C4-2B (cell line): ENCODE results near the gene TMPRSS2.

Experiments
- H3K27ac ChIP-seq: fragments of 450-650 bp; 2 replicates; pipeline ENCODE4 v1.5.1; 2017
- CTCF ChIP-seq: fragments of 450-650 bp; conservative IDR thresholded peaks from 2 replicates; pipeline ENCODE4 v1.5.1; 2017; ENCODE audit warnings: mild to moderate bottlenecking
- ZFX ChIP-seq: fragments of 450-650 bp; IDR thresholded peaks from 2 replicates; pipeline ENCODE4 v1.6.1; 2017

The TMPRSS2 gene

GRCh38 chr21:41441546-41441945 lies 66.4 kb downstream of the TMPRSS2 start:
- H3K27ac ChIP-seq = no peak overlapping the region
- TF ChIP-seq CTCF = no peak
- TF ChIP-seq ZFX = no peak

GRCh38 chr21:41439248-41439647 lies 68.7 kb downstream of the TMPRSS2 start:
- no peak for TF ChIP-seq ZFX
- no peak for TF ChIP-seq CTCF
- H3K27ac ChIP-seq = no peak overlapping the region

- TF ChIP-seq CTCF (no peak), ZFX (no peak)
- no peak overlapping the region for H3K27ac ChIP-seq
Observed at GRCh38 chr21:41438425-41439113, 69.4 kb downstream of the TMPRSS2 start.

- no peak overlapping the region for H3K27ac ChIP-seq
- TF ChIP-seq CTCF (no peak), ZFX (no peak)
Observed at GRCh38 chr21:41437729-41438128, 70.2 kb downstream of the TMPRSS2 start.

- TF ChIP-seq ZFX = no peak
- no peak for TF ChIP-seq CTCF
- no peak overlapping the region for H3K27ac ChIP-seq
Observed at GRCh38 chr21:41435706-41436105, 72.3 kb downstream of the TMPRSS2 start.

- TF ChIP-seq CTCF (no peak), ZFX (no peak)
Observed at GRCh38 chr21:41433566-41433965, 74.4 kb downstream of the TMPRSS2 start.

GRCh38 chr21:41432562-41433460 lies 75.1 kb downstream of the TMPRSS2 start:
- TF ChIP-seq ZFX (no peak), CTCF (no peak)
- peak overlapping the region; percentile 17; the same call in 1 of the 2 replicates for H3K27ac ChIP-seq

More at GRCh38 chr21:41433566-41433965, 74.4 kb downstream of the TMPRSS2 start:
- no peak overlapping the region for H3K27ac ChIP-seq
